GM23338 (cell line): ENCODE results near the gene PEAR1. TPM values are rescaled to one million over a fixed set of nuclear protein-coding genes. Genes with fewer than 3 reads are reported as not detected.

ENCODE experiments used
- ATAC-seq: fragments of 200-7000 bp; cut with Tn5 transposase; 3 replicates; pipeline ENCODE4 v1.9.1; 2020
- DNase-seq: peaks from one replicate; pipeline ENCODE4 v3.0.0-alpha.2; 2015; ENCODE audit warnings: low spot score
- H2AFZ ChIP-seq: fragments of 200-600 bp; sonication (generic); 2 replicates; pipeline ENCODE4 v1.8.0; 2016; ENCODE audit warnings: antibody characterized with exemption, mild to moderate bottlenecking, moderate library complexity
- H3F3A ChIP-seq: fragments of 200-600 bp; sonication (generic); replicated peaks from 2 replicates; pipeline ENCODE4 v1.8.0; 2017; ENCODE audit warnings: antibody characterized with exemption, mixed run types, low read depth
- H3K27ac ChIP-seq: fragments of 200-600 bp; sonication (generic); 2 replicates; pipeline ENCODE4 v1.6.1; 2016; ENCODE audit warnings: low read depth
- H3K27me3 ChIP-seq: fragments of 200-600 bp; sonication (generic); 2 replicates; pipeline ENCODE4 v1.8.0; 2016; ENCODE audit warnings: mild to moderate bottlenecking, mixed run types, moderate library complexity; ENCODE audit not compliant: insufficient read depth
- H3K36me3 ChIP-seq: fragments of 200-600 bp; sonication (generic); 2 replicates; pipeline ENCODE4 v1.8.0; 2016; ENCODE audit warnings: mild to moderate bottlenecking; ENCODE audit not compliant: insufficient read depth
- H3K4me1 ChIP-seq: fragments of 200-600 bp; sonication (generic); 2 replicates; pipeline ENCODE4 v1.8.0; 2016; ENCODE audit warnings: mild to moderate bottlenecking, moderate library complexity; ENCODE audit not compliant: insufficient read depth
- H3K4me2 ChIP-seq: fragments of 200-600 bp; sonication (generic); 2 replicates; pipeline ENCODE4 v1.7.1; 2017; ENCODE audit warnings: mixed run types
- H3K4me3 ChIP-seq: fragments of 200-600 bp; sonication (generic); 2 replicates; pipeline ENCODE4 v1.6.1; 2016; ENCODE audit warnings: mixed run types
- H3K79me2 ChIP-seq: fragments of 200-600 bp; sonication (generic); replicated peaks from 2 replicates; pipeline ENCODE4 v1.8.0; 2017; ENCODE audit warnings: mild to moderate bottlenecking; ENCODE audit not compliant: insufficient read depth
- H3K9me2 ChIP-seq: fragments of 200-600 bp; sonication (generic); 2 replicates; pipeline ENCODE4 v1.8.0; 2017; ENCODE audit not compliant: insufficient read depth
- H4K20me1 ChIP-seq: fragments of 200-600 bp; sonication (generic); replicated peaks from 2 replicates; pipeline ENCODE4 v1.8.0; 2017; ENCODE audit warnings: mild to moderate bottlenecking; ENCODE audit not compliant: insufficient read depth
- H3K27ac Mint-ChIP-seq: 2 replicates; pipeline ENCODE4 v1.8.0; 2020; ENCODE audit warnings: inconsistent platforms, mild to moderate bottlenecking, moderate library complexity, mixed read lengths
- H3K27me3 Mint-ChIP-seq: 3 replicates; pipeline ENCODE4 v1.8.0; 2022; ENCODE audit warnings: low read depth, mild to moderate bottlenecking, moderate library complexity, mixed read lengths, inconsistent platforms; ENCODE audit not compliant: insufficient read depth, poor library complexity
- H3K36me3 Mint-ChIP-seq: 3 replicates; pipeline ENCODE4 v1.8.0; 2021; ENCODE audit warnings: low read depth, mild to moderate bottlenecking, inconsistent platforms, moderate library complexity, mixed read lengths
- H3K4me1 Mint-ChIP-seq: 3 replicates; pipeline ENCODE4 v1.8.0; 2020; ENCODE audit warnings: mild to moderate bottlenecking, inconsistent platforms, mixed read lengths
- H3K4me3 Mint-ChIP-seq: 3 replicates; pipeline ENCODE4 v1.8.0; 2021; ENCODE audit warnings: moderate library complexity, mild to moderate bottlenecking, inconsistent platforms, mixed read lengths
- H3K9me3 Mint-ChIP-seq: 3 replicates; pipeline ENCODE4 v1.8.0; 2020; ENCODE audit warnings: moderate library complexity, mild to moderate bottlenecking, inconsistent platforms, mixed read lengths
- EZH2 ChIP-seq: fragments of 200-600 bp; sonication (generic); IDR thresholded peaks from one replicate; pipeline ENCODE4 v1.8.0; 2017; ENCODE audit warnings: antibody characterized with exemption, mild to moderate bottlenecking, low read depth; ENCODE audit not compliant: unreplicated experiment
- NANOG ChIP-seq: IDR thresholded peaks from 2 replicates; pipeline ENCODE4 v1.6.1; 2016; ENCODE audit warnings: antibody characterized with exemption, borderline replicate concordance
- ZNF331 ChIP-seq: fragments of 250-450 bp; sonication (Bioruptor Pico); IDR thresholded peaks from 2 replicates; pipeline ENCODE4 v1.5.0; 2020; ENCODE audit warnings: low read depth, mild to moderate bottlenecking, moderate library complexity
- polyA plus RNA-seq: library from polyadenylated mRNA; unstranded; fragments of >200 nt; fragmentation: Nextera tagmentation; extraction: Ambion mirVana; gene quantifications from 2 replicates; pipeline ENCODE4 v1.2.1, GENCODE V29; 2016
- total RNA-seq: library from RNA; depleted of rRNA; stranded (reverse); fragments of >200 nt; shearing (Covaris generic); gene quantifications from 2 replicates; pipeline ENCODE4 v1.2.3, GENCODE V29; 2014
- TF ChIP-seq, protein P1 (sequence below): fragments of 250-450 bp; sonication (Bioruptor Pico); IDR thresholded peaks from 2 replicates; pipeline ENCODE4 v1.5.0; 2020; ENCODE audit warnings: mild to moderate bottlenecking, moderate library complexity

PEAR1 gene
- total and polyA plus RNA-seq, 2 experiments from 2014 or later, result 0.28 to 0.47 TPM

DNA sequence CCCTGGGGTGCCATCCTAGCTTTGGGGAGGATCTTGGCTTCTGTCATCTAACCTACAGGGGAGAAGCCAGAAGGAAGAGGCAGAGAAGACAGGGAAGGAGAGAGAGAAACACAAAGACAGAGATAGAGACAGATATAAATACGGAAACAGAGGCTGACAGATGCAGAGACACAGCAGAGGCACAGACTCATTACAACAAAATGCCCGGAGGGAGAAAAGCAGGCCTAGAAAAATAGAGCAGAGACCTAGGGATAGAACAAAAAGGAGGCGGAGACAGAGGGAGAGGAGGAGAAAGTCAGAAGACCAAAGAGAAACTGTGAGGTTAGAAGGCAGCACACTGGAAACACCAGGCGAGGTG is 1.9 kb downstream of the PEAR1 start (continued):
- TF ChIP-seq, protein P1, sequence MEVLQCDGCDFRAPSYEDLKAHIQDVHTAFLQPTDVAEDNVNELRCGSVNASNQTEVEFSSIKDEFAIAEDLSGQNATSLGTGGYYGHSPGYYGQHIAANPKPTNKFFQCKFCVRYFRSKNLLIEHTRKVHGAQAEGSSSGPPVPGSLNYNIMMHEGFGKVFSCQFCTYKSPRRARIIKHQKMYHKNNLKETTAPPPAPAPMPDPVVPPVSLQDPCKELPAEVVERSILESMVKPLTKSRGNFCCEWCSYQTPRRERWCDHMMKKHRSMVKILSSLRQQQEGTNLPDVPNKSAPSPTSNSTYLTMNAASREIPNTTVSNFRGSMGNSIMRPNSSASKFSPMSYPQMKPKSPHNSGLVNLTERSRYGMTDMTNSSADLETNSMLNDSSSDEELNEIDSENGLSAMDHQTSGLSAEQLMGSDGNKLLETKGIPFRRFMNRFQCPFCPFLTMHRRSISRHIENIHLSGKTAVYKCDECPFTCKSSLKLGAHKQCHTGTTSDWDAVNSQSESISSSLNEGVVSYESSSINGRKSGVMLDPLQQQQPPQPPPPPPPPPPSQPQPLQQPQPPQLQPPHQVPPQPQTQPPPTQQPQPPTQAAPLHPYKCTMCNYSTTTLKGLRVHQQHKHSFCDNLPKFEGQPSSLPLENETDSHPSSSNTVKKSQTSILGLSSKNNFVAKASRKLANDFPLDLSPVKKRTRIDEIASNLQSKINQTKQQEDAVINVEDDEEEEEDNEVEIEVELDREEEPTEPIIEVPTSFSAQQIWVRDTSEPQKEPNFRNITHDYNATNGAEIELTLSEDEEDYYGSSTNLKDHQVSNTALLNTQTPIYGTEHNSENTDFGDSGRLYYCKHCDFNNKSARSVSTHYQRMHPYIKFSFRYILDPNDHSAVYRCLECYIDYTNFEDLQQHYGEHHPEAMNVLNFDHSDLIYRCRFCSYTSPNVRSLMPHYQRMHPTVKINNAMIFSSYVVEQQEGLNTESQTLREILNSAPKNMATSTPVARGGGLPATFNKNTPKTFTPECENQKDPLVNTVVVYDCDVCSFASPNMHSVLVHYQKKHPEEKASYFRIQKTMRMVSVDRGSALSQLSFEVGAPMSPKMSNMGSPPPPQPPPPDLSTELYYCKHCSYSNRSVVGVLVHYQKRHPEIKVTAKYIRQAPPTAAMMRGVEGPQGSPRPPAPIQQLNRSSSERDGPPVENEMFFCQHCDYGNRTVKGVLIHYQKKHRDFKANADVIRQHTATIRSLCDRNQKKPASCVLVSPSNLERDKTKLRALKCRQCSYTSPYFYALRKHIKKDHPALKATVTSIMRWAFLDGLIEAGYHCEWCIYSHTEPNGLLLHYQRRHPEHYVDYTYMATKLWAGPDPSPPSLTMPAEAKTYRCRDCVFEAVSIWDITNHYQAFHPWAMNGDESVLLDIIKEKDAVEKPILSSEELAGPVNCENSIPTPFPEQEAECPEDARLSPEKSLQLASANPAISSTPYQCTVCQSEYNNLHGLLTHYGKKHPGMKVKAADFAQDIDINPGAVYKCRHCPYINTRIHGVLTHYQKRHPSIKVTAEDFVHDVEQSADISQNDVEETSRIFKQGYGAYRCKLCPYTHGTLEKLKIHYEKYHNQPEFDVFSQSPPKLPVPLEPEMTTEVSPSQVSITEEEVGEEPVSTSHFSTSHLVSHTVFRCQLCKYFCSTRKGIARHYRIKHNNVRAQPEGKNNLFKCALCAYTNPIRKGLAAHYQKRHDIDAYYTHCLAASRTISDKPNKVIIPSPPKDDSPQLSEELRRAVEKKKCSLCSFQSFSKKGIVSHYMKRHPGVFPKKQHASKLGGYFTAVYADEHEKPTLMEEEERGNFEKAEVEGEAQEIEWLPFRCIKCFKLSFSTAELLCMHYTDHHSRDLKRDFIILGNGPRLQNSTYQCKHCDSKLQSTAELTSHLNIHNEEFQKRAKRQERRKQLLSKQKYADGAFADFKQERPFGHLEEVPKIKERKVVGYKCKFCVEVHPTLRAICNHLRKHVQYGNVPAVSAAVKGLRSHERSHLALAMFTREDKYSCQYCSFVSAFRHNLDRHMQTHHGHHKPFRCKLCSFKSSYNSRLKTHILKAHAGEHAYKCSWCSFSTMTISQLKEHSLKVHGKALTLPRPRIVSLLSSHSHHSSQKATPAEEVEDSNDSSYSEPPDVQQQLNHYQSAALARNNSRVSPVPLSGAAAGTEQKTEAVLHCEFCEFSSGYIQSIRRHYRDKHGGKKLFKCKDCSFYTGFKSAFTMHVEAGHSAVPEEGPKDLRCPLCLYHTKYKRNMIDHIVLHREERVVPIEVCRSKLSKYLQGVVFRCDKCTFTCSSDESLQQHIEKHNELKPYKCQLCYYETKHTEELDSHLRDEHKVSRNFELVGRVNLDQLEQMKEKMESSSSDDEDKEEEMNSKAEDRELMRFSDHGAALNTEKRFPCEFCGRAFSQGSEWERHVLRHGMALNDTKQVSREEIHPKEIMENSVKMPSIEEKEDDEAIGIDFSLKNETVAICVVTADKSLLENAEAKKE, result no peak
- no peak for TF ChIP-seq ZNF331 (CRISPR knock-in tag)
- no peak for TF ChIP-seq EZH2
- TF ChIP-seq NANOG, result no peak

DNA sequence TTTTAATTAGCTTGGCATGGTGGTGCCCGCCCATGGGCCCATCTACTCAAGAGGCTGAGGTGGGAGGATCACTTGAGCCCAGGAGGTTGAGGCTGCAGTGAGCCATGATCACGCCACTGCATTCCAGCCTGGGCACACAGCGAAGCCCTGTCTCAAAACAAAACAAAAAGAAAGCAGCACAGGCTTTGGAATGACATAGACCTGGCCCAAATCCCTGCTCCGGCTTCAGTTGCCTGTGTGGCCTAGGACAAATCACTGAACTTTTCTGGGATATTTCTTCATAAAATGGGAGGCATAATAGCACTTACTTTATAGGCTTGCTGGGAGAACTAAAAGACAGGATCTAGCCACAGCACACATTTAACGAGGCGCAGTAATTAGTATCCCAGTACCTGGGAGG is 2.4 kb downstream of the PEAR1 start:
- TF ChIP-seq, protein P1, result no peak
- TF ChIP-seq ZNF331 (CRISPR knock-in tag), result no peak
- no peak for TF ChIP-seq NANOG
- H3K4me3 Mint-ChIP-seq, result no peak overlapping the region
- Histone ChIP-seq H3K27ac (no peak overlapping the region), H2AFZ (no peak overlapping the region), H3K36me3 (no peaks in the 10 kb centered on the region), H3F3A (no peaks in the 10 kb centered on the region), H4K20me1 (no peaks in the 10 kb centered on the region; the same call in 1 of the 2 replicates), H3K9me2 (no peaks in the 10 kb centered on the region), H3K4me1 (no peaks in the 10 kb centered on the region; the same call in 1 of the 2 replicates), H3K4me2 (no peak overlapping the region), H3K27me3 (peaks cover 50% of the 10 kb centered on the region), H3K79me2 (no peaks in the 10 kb centered on the region), H3K4me3 (no peak overlapping the region)
- peaks cover 40% of the 10 kb centered on the region for H3K27me3 Mint-ChIP-seq
- no peak for DNase-seq
- ATAC-seq, result no peak
- no peaks in the 10 kb centered on the region for H3K36me3 Mint-ChIP-seq
- no peaks in the 10 kb centered on the region for H3K9me3 Mint-ChIP-seq
- H3K27ac Mint-ChIP-seq, result no peak overlapping the region
- H3K4me1 Mint-ChIP-seq, result peaks cover 24% of the 10 kb centered on the region
